Sigmoid colon (tissue), 7 donors: Measurements from ENCODE around the gene FGF22. TPM values are rescaled to one million over a fixed set of nuclear protein-coding genes. Genes with fewer than 3 reads are reported as not detected.

Experiments used
- DNase-seq: peaks from one replicate; pipeline ENCODE4 v3.0.0-alpha.2; 2019
- H3K27ac ChIP-seq, 4 donors: fragments of 200-600 bp; sonication (generic); one replicate each; pipeline ENCODE4 v1.5.1; 2016 to 2019; ENCODE audit warnings: mild to moderate bottlenecking in 1 of 4
- H3K27me3 ChIP-seq, 3 donors: fragments of 200-600 bp; sonication (generic); one replicate each; pipeline ENCODE4 v1.5.1; 2019; ENCODE audit warnings: mild to moderate bottlenecking in 1 of 3
- H3K36me3 ChIP-seq, 4 donors: fragments of 200-600 bp; sonication (generic); one replicate each; pipeline ENCODE4 v1.5.1; 2016 to 2019
- H3K4me1 ChIP-seq, 4 donors: fragments of 200-600 bp; sonication (generic); one replicate each; pipeline ENCODE4 v1.5.1; 2017 to 2019
- H3K4me3 ChIP-seq, 4 donors: fragments of 200-600 bp; sonication (generic); one replicate each; pipeline ENCODE4 v1.5.1; 2017 to 2019; ENCODE audit warnings: mild to moderate bottlenecking in 2 of 4, moderate library complexity in 1 of 4
- H3K9me3 ChIP-seq, 4 donors: fragments of 200-600 bp in 3 of 4; sonication (generic) in 3 of 4; one replicate each; pipeline versions ENCODE4 v1.5.1 to v1.6.1; 2013 to 2019
- EP300 ChIP-seq, 4 donors: sonication (generic); formaldehyde crosslinking; IDR thresholded peaks; one replicate each; pipeline ENCODE4 v1.6.1; 2017; ENCODE audit warnings: antibody characterized with exemption in 4 of 4
- POLR2A ChIP-seq, 2 donors: fragments of 450-650 bp; IDR thresholded peaks; one replicate each; pipeline ENCODE4 v1.6.1; 2016; ENCODE audit warnings: antibody characterized with exemption in 2 of 2, mild to moderate bottlenecking in 2 of 2, moderate library complexity in 2 of 2
- POLR2AphosphoS5 ChIP-seq, 4 donors: sonication (generic); formaldehyde crosslinking; IDR thresholded peaks; one replicate each; pipeline ENCODE4 v1.6.1; 2017; ENCODE audit warnings: antibody characterized with exemption in 4 of 4
- WGBS, 2 donors: extraction: QIAGEN DNeasy Blood & Tissue Kit; methylation state at CpG; one replicate each; pipeline ENCODE4 v1.1.7; 2013; 5-methylcytosine and 5-hydroxymethylcytosine counted together
- intact Hi-C: fragments of 100-400 bp; cut with DNase I; formaldehyde crosslinking; loops from one replicate; pipeline ENCODE4 v1.15.1; 2023
- polyA plus RNA-seq, 3 donors: library from polyadenylated mRNA; stranded (reverse); fragments of 200-250 nt; gene quantifications; one replicate each; pipeline ENCODE4 v1.2.3, GENCODE V29; 2013
- total RNA-seq, 4 donors: library from RNA; depleted of rRNA; stranded (reverse); fragments of >200 nt; gene quantifications; one replicate each; pipeline ENCODE4 v1.1.0, GENCODE V29; 2016
- TF ChIP-seq, protein P1 (sequence below), 4 experiments: fragments of 450-650 bp in 3 of 4; fragments of 200-600 bp in 1 of 4; IDR thresholded peaks; one replicate each; pipeline ENCODE4 v1.5.1; 2016 to 2019; ENCODE audit warnings: antibody characterized with exemption in 4 of 4, mild to moderate bottlenecking in 3 of 4, moderate library complexity in 2 of 4
- donor health status: healthy with polysubstance abuse.
- donor health status: Bipolar disorder and iron deficiency.
- donor health status: healthy.

FGF22 gene
- total and polyA plus RNA-seq, 7 donors: 0.20 to 1.7 (median 0.99) TPM; not detected in 4

DNA sequence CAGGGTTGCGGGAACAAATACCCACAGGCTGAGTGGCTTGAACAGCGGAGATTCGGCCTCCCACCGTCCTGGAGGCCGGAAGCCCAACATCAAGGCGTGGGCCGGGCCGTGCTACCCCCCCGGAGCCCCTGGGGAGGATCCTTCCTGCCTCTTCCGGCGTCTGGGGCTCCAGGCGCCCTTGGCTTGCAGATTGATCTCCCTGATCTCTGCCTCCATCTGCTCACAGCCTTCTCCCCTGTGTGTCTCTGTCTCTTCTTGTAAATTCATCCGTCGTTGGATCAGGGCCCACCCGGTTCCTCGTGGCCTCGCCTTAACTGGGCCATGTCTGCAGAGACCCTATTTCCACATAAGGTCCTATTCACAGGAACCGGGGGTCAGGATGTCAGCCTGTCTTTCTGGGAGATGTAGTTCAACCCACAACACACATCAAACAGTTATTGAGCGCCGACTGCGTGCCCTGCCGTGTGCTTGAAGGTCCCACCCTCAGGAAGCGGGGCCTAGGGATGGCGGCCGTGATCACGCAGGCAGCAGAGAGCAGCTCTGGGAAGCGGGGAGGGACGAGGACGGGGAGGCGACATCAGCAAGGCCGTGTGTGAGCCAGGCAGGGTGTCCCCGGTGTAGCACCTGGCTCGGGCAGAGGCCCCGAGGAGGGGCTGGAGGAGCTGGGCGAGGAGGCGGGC lies 28.7 kb upstream of the FGF22 start:
- intact Hi-C loops: no loop called here
- H3K9me3 ChIP-seq: no peaks in the 10 kb centered on the region
- H3K4me1 ChIP-seq: peaks cover 0 to 7% (median 0%) of the 10 kb centered on the region in 4 donors
- H3K36me3 ChIP-seq: no peaks in the 10 kb centered on the region
- H3K27ac ChIP-seq: peak overlapping the region in 1 of 4 donors; percentile 32
- DNase-seq: no peak
- H3K4me3 ChIP-seq: peak overlapping the region in 2 of 4 donors; percentile 16 to 23
- WGBS, 2 donors: 12 to 24% methylated on average over 36 of the region's 36 CpGs
- TF ChIP-seq POLR2A (IDR thresholded peaks at IDR 0.05) (no peak), EP300 (IDR thresholded peaks at IDR 0.05) (no peak), POLR2AphosphoS5 (IDR thresholded peaks at IDR 0.05) (no peak)
- TF ChIP-seq, protein P1, sequence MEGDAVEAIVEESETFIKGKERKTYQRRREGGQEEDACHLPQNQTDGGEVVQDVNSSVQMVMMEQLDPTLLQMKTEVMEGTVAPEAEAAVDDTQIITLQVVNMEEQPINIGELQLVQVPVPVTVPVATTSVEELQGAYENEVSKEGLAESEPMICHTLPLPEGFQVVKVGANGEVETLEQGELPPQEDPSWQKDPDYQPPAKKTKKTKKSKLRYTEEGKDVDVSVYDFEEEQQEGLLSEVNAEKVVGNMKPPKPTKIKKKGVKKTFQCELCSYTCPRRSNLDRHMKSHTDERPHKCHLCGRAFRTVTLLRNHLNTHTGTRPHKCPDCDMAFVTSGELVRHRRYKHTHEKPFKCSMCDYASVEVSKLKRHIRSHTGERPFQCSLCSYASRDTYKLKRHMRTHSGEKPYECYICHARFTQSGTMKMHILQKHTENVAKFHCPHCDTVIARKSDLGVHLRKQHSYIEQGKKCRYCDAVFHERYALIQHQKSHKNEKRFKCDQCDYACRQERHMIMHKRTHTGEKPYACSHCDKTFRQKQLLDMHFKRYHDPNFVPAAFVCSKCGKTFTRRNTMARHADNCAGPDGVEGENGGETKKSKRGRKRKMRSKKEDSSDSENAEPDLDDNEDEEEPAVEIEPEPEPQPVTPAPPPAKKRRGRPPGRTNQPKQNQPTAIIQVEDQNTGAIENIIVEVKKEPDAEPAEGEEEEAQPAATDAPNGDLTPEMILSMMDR (IDR thresholded peaks at IDR 0.05): no peak
- no peaks in the 10 kb centered on the region for H3K27me3 ChIP-seq

- peaks cover under 1 to 3% (median 3%) of the 10 kb centered on the region in 3 donors for H3K27me3 ChIP-seq
- no peak overlapping the region for H3K27ac ChIP-seq
- 21 to 42% methylated on average over 13 of the region's 13 CpGs for WGBS, 2 donors
- TF ChIP-seq EP300 (IDR thresholded peaks at IDR 0.05): no peak
- TF ChIP-seq, protein P1 (IDR thresholded peaks at IDR 0.05): no peak
- TF ChIP-seq POLR2A (IDR thresholded peaks at IDR 0.05): no peak
- TF ChIP-seq POLR2AphosphoS5 (IDR thresholded peaks at IDR 0.05): no peak
- no peaks in the 10 kb centered on the region for H3K9me3 ChIP-seq
- H3K36me3 ChIP-seq: no peaks in the 10 kb centered on the region
- H3K4me3 ChIP-seq: no peak overlapping the region
- DNase-seq: no peak
- intact Hi-C loops: no loop called here
- peaks cover 0 to 7% (median 3%) of the 10 kb centered on the region in 4 donors for H3K4me1 ChIP-seq
Measured at GRCh38 chr19:611481-611868, 28.2 kb upstream of the FGF22 start.

GRCh38 chr19:612941-613340 lies 26.7 kb upstream of the FGF22 start:
- WGBS, 2 donors: 79 to 87% methylated on average over 33 of the region's 33 CpGs
- no peak for DNase-seq
- TF ChIP-seq EP300 (IDR thresholded peaks at IDR 0.05): no peak
- no peak for TF ChIP-seq POLR2A (IDR thresholded peaks at IDR 0.05)
- no peak for TF ChIP-seq POLR2AphosphoS5 (IDR thresholded peaks at IDR 0.05)
- TF ChIP-seq, protein P1 (IDR thresholded peaks at IDR 0.05): no peak

GRCh38 chr19:613732-614567 lies 25.7 kb upstream of the FGF22 start:
- TF ChIP-seq, protein P1 (IDR thresholded peaks at IDR 0.05): no peak
- TF ChIP-seq POLR2AphosphoS5 (IDR thresholded peaks at IDR 0.05): no peak
- TF ChIP-seq POLR2A (IDR thresholded peaks at IDR 0.05): no peak
- no peak for TF ChIP-seq EP300 (IDR thresholded peaks at IDR 0.05)
- Histone ChIP-seq H3K27ac (no peak overlapping the region), H3K27me3 (peaks cover 8 to 24% (median 15%) of the 10 kb centered on the region in 3 donors), H3K4me1 (peaks cover 0 to 7% (median 5%) of the 10 kb centered on the region in 4 donors), H3K4me3 (no peak overlapping the region), H3K36me3 (peaks cover 12 to 21% (median 19%) of the 10 kb centered on the region in 4 donors), H3K9me3 (no peaks in the 10 kb centered on the region)
- intact Hi-C loops: no loop called here
- WGBS, 2 donors: 67 to 70% methylated on average over 54 of the region's 54 CpGs
- no peak for DNase-seq

More at GRCh38 chr19:612941-613340, 26.7 kb upstream of the FGF22 start:
- Histone ChIP-seq H3K27ac (no peak overlapping the region), H3K4me3 (no peak overlapping the region), H3K4me1 (peaks cover 0 to 7% (median 5%) of the 10 kb centered on the region in 4 donors), H3K9me3 (no peaks in the 10 kb centered on the region), H3K27me3 (peaks cover 8 to 15% (median 15%) of the 10 kb centered on the region in 3 donors), H3K36me3 (peaks cover 2 to 11% (median 9%) of the 10 kb centered on the region in 4 donors)
- intact Hi-C loops: no loop called here
